GM19240 (cell line): ENCODE results near the gene SALL3.

ENCODE experiments used
- DNase-seq: peaks from one replicate; pipeline ENCODE4 v3.0.0; 2011; ENCODE audit warnings: low spot score; ENCODE audit not compliant: insufficient read length

The SALL3 gene

DNA sequence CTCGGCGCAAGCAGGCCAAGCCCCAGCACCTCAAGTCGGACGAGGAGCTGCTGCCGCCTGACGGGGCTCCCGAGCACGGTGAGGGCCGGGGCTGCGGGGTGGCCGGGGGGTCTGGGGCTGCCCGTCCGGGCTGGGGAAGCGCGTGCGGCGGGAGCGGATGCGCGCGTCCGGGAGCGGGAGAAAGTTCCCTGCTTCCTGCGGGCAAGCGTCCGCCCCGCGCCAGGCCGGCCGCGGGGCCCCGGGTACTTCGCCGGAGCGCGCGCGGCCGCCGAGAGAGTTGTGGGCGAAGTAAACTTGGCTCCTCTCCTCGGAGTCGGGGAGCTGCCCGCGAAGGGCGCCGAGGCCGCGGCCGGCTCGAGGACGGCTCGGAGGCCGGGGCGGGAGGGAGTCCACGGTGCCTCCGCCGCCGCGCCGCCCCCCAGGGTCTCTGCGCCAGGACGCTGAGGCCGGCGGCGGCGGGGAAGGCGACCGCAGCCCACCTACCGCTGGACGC, 707 bp downstream of the SALL3 start:
- no peak for DNase-seq

DNA sequence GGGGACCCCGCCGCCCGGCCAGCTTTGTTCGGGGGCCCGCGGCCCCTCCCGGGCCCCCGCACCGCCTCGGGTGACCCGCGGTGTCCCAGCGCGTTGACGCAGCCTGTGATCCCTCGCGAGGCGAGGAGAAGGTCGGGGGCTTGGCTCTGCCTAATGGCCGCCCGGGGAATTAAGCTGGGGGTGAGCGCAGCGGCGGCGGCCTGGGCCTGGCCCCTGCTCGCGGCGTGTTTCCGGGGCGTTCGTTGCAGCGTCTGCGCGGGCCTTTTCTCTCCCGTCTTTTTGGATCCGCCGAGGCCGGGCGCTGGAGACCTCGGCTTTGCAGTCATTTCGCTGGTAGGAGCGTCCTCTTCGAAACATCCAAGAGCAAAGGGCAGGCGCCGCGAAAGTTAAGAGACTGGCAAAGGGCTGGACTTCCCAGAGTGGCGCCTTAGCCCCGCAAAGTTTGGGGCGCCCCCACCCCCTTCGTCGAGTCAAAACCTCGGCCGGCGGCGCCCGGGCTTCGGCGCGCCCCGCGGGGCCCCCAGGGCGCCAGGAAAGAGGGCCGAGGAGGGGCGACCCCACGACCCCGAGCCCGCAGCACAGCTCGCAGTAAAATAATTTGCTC, 1.3 kb downstream of the SALL3 start:
- DNase-seq, result no peak

DNA sequence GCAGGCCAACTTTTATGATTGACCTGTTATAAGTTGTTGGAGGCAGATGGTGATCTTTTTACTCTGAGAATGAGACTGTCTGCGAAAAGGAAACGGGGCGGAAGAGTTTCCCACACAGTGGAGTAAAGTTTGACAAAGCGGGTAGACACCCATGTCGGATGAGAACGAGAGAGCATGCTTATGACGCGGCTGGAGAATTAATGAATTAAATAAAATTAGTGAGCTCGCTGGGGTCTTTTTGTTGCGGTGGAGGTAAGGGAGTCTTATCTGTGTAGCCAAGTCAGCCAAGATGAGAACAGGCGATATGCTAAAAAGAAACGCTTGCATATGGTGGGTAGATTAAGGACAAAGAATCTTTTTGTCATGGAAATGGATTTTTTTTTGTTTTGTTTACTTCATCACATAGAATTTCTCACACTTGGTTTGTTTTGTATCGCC, 1.8 kb downstream of the SALL3 start:
- DNase-seq, result no peak

DNA sequence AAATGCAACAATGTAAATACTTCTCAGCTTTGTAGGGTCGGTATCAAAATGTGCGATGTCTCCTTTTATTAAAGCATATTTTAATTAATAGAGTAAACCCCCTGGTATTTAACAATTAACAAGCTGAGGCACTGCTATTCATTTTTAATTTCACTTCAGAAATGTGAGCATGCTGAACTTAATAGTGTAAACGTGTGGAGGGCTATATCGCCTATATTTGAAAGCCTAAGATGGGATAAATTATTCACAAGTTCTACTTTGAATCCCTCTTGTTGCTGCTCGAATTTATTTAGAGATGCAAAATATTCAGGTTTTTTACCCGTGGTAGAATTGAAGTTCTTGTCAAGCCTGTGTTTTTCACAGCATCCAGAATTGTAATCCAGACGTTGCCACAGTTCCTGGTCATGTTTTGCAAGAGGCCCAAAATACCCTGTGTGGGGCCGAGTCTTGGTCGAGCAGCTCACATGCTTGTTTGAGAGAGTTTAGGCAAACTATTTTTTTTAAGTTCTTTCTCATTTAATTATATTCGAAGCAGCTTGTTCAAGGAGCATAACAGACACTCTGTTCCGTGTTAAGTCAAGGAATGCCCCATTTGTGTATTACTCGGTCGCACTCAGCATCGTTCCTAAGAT, 2.5 kb downstream of the SALL3 start:
- no peak for DNase-seq

DNA sequence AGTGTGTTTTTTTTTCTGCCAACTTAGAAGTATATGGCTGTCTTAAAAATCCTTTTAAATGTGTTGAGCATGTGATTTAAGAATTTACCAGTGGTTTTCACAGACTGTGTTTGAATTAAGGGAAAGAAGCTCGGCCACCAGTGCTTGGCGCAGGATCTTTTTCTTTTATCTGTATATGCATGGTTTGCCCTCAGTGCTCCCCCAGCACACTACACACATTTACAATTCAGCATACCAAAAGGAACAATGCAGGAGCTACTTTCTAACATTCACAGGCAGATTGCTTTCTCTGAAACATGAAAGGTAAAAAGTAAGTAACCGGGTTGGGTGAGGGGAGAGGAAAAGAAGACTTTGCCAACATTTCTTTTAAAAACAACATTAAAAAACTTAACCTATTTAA, 3.9 kb downstream of the SALL3 start:
- no peak for DNase-seq

DNA sequence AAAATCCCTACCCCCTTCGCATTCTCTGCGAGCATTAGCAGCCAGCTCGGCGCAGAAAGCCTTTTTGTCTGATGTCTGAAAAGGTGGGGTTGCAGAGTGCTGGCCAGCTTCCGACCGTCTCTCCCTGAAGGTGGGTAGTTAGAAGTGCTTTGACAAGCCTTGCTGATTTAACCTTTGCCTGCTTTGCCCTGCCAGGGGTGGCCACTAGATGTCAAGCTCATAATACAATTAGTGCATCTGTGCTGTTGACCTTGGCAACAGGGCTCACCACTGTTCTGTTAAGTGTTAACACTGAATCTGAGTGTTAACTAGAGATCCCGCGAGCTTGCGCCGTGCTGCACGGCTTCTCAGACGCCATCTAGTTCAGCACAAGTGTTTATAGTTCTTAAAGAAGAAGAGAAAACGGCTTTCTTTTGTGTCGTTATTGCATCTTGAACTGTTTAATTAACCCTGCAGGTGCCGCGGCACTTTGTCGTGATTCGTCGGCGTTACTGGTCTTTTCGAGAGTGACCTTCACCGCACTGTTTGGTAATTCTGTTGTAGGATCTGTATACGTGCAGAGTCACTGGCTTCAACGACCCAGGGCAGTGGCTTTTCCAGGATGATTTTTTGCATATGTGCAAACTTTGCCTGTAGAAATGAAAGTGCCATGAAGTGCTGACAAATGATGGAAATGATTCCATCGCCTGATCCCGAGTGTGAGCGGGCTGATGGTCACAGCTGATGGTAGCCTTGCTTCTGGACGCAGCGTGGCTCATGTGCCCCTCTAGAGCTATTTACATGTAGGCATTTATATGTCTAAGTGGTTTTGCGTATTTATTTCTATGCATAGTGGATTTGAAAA, 5.5 kb downstream of the SALL3 start:
- DNase-seq, result no peak

DNA sequence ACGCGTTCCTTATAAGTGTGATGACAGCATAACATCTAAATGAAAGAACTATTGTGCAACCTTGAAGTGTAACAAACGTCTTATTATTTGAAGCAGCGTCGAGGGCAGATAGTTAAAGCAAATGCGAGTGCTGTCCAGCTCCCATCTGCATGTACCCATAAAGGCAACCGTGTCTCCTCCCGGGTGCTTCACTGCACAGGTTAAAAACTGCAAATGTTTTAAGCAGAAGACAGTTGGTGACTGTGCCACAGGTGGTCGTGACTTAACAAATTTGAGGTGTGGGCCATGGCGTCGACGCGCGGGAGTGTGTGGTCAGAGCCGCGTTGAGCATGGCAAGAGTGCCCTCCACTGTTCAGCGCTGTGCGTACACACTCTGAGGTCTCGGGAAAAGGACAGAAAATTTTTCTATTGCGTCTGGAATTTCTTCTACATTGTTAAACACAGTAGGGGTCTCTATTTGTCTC, 6.4 kb downstream of the SALL3 start:
- no peak for DNase-seq

DNA sequence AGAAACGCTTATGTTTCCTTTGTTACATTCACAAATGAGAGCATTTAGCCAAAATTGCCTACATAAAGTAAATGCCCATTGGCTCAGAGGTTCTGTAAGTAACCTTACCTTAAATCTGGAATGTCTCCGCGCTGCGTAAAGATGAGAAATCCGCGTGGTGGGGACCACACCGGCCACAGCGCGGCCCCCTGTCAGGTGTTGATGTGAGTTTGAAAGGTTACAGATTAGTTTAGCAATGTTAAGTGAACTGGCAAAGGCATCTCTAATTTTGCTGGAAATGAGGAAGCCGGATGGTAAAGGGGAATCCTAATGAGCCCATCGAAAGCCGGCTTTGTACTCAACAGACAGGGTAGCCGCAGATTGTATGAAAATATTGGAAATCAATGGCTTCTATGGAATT, 11.8 kb downstream of the SALL3 start:
- DNase-seq, result no peak

DNA sequence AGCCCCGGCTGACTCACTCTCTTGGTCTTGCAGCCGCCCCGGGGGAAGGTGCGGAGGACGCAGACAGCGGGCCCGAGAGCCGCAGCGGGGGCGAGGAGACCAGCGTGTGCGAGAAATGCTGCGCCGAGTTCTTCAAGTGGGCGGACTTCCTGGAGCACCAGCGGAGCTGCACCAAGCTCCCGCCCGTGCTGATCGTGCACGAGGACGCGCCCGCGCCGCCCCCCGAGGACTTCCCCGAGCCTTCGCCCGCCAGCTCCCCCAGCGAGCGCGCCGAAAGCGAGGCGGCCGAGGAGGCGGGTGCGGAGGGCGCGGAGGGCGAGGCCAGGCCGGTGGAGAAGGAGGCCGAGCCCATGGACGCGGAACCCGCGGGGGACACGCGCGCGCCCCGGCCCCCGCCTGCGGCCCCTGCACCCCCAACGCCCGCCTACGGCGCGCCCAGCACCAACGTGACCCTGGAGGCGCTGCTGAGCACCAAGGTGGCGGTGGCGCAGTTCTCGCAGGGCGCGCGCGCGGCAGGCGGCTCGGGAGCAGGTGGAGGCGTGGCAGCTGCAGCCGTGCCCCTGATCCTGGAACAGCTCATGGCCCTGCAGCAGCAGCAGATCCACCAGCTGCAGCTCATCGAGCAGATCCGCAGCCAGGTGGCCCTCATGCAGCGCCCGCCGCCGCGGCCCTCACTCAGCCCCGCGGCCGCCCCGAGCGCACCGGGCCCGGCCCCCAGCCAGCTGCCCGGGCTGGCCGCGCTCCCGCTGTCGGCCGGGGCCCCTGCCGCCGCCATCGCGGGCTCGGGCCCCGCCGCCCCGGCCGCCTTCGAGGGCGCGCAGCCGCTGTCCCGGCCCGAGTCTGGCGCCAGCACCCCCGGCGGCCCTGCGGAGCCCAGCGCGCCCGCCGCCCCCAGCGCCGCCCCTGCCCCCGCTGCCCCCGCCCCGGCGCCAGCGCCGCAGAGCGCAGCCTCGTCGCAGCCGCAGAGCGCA, 12.7 kb downstream of the SALL3 start:
- no peak for DNase-seq

DNA sequence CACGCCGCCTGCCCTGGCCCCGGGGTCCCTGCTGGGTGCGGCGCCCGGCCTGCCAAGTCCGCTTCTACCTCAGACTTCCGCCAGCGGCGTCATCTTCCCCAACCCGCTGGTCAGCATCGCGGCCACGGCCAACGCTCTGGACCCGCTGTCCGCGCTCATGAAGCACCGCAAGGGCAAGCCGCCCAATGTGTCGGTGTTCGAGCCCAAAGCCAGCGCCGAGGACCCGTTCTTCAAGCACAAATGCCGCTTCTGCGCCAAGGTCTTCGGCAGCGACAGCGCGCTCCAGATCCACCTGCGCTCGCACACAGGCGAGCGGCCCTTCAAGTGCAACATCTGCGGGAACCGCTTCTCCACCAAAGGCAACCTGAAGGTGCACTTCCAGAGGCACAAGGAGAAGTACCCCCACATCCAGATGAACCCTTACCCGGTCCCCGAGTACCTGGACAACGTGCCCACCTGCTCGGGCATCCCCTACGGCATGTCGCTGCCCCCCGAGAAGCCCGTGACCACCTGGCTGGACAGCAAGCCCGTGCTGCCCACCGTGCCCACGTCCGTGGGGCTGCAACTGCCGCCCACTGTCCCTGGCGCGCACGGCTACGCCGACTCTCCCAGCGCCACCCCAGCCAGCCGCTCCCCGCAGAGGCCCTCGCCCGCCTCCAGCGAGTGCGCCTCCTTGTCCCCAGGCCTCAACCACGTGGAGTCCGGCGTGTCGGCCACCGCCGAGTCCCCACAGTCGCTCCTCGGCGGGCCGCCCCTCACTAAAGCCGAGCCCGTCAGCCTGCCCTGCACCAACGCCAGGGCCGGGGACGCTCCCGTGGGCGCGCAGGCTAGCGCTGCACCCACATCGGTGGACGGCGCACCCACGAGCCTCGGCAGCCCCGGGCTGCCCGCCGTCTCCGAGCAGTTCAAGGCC, 13.7 kb downstream of the SALL3 start:
- no peak for DNase-seq

DNA sequence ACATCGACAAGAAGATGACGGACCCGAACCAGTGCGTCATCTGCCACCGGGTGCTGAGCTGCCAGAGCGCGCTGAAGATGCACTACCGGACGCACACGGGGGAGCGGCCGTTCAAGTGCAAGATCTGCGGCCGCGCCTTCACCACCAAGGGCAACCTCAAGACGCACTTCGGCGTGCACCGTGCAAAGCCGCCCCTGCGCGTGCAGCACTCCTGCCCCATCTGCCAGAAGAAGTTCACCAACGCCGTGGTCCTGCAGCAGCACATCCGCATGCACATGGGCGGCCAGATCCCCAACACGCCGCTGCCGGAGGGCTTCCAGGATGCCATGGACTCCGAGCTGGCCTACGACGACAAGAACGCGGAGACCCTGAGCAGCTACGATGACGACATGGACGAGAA, 14.4 kb downstream of the SALL3 start:
- DNase-seq, result no peak

DNA sequence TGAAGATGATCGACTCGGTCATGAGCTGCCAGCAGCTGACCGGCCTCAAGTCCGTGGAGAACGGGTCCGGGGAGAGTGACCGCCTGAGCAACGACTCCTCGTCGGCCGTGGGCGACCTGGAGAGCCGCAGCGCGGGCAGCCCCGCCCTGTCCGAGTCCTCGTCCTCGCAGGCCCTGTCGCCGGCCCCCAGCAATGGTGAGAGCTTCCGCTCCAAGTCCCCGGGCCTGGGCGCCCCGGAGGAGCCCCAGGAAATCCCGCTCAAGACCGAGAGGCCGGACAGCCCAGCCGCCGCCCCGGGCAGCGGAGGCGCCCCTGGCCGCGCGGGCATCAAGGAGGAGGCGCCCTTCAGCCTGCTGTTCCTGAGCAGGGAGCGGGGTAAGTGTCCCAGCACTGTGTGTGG, 14.9 kb downstream of the SALL3 start:
- no peak for DNase-seq

DNA sequence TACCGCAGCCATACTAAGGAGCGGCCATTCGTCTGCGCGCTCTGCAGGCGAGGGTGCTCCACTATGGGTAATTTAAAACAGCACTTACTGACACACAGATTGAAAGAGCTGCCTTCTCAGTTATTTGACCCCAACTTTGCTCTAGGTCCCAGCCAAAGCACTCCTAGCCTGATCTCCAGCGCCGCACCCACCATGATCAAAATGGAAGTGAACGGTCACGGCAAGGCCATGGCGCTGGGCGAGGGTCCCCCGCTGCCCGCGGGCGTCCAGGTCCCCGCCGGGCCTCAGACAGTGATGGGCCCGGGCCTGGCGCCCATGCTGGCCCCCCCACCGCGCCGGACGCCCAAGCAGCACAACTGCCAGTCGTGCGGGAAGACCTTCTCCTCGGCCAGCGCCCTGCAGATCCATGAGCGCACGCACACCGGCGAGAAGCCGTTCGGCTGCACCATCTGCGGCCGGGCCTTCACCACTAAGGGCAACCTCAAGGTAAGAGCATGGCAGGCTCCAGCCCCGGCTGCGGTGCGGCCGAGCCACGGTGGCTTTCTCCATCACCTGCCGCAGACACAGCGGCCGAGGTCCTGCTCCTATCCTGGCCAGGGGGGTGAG, 15.5 kb downstream of the SALL3 start:
- no peak for DNase-seq

DNA sequence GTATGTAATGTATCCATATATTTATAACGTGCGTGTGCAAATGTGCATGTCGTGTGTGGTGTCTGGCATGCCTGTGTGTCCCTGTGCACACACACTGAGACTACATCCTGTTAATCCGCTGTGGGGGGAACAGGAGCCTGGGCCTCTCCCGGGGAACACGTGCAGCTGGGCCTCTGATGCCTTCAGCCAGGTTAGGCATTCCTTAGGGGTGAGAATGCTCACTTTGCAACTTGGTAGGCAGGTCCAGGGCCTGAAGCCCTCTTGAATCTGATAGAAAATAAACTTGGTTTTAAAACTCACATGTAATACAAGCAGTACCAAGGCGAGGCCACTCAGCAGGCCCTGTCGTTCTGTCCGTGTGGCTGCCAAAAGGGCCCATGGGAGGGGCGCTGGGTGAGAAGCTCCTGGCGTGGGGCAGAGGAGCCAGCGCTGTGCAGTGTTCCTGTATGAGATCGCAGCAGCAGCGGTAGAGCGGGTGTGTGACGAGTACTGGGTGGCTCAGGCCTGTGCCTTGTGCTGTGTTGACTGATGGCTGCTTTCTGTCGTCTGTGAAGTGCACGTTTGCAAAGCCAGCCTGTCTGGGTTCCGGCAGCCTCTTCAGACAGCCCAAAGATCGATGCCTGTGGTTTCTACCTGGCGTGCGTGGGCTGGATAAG, 16.2 kb downstream of the SALL3 start:
- no peak for DNase-seq

DNA sequence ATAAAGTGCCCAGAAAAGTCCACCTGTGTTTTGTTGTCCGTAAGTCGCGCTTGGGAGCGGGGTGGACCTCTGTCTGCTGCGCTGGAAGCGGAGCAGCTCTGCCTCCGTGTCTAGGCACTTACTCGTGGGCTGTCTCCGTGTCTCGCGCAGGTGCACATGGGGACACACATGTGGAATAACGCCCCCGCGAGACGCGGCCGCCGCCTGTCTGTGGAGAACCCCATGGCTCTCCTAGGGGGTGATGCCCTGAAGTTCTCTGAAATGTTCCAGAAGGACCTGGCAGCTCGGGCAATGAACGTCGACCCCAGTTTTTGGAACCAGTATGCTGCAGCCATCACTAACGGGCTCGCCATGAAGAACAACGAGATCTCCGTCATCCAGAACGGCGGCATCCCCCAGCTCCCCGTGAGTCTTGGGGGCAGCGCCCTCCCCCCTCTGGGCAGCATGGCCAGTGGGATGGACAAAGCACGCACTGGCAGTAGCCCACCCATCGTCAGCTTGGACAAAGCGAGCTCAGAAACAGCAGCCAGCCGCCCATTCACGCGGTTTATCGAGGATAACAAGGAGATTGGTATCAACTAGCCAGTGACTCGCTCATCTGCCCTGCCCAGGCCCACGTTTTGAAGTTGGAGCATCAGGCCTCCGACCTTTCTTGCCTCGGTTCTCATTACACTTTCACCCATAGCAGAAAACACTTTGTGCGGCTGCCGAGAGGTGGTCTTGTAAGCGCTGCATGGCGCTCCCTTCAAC, 17.3 kb downstream of the SALL3 start:
- no peak for DNase-seq

DNA sequence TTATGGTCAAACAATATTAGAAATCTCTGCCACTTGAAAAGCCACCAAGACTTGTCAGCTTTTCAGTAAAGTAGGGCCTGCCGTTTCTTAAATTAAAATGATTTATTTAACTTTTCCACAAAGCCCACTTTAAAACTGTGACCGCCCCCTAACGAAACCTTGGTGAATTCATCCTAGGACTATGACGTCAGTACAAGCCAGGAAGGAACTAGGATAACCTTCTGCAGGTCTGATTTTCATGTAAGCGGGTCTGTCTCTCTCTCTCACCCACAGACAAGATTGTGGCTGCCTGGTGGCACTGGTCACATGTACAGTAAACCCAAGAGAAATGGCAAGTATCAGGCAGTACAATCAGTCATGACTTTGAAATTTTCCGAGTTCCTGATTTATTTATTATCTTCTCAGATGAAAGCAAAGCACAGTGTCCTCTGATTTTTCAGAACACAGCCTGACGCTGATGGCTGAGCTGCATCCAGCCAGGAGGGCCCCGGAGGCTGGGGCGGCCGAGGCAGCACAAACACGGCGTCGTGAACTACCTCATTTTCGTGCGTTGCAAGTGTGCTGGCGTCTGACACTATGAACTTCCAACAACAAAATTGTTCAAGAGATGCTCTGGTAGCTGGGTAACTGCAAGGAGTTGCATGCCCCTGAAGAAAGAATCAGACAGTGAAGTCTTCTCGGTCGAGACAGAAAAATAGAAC, 18.9 kb downstream of the SALL3 start:
- no peak for DNase-seq

DNA sequence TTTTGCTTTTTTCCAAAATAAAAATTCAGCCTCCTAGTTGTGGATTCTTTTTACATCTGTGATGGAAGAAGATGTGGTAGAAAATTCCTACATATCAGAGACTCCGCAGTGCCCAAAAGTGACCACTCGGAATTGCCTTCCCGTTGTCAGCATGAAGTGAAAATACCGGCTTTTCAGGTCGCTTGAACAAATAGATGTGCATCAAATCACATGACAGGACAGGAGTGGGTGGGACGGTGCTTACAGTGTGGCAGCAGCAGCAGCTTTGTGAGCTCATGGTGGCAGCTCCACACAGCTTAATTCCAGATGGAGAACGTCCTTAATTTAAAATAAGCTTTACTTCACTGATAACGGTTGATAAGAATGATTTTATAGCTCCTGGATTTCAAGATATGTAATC, 20.3 kb downstream of the SALL3 start:
- DNase-seq, result no peak

DNA sequence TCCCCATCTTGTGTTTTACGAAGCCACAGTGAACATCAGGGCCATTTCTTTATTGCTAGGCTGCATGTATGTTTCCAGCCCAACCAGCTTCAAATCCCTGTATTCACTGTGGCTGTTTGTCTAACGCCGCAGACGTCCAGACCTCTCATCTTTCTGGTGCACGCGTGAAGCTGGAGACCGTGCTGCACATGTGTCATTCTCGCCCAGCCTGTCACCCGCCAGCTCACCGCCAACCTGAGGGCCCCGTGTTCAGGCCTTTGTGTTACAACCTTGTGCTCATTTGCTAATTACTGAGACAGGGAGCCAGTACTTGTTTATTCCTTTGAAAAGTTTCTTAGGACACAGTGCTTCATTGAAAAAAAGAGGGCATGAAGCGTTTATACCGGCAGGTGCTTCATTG, 21.4 kb downstream of the SALL3 start:
- no peak for DNase-seq
